ENCODE data around the gene MFNG. TPM values are rescaled to one million over a fixed set of nuclear protein-coding genes. Genes with fewer than 3 reads are reported as not detected.
A peak's percentile ranks its signal among the peaks of the same experiment; 100 is the strongest.

MFNG gene
- total RNA-seq, 1 experiment from 2014 or later, result not detected

GRCh38 chr22:37454857-37455686, 31.1 kb downstream of the MFNG start:
- no peak for DNase-seq (ENCODE audit: extremely low read depth, low read depth)

GRCh38 chr22:37453696-37454095, 32.5 kb downstream of the MFNG start:
- no peak for DNase-seq (ENCODE audit: extremely low read depth, low read depth)

GRCh38 chr22:37451218-37451617, 35.0 kb downstream of the MFNG start:
- no peak for DNase-seq (ENCODE audit: extremely low read depth, low read depth)

- no peak for DNase-seq (ENCODE audit: extremely low read depth, low read depth)
Measured at GRCh38 chr22:37449331-37450001, 36.7 kb downstream of the MFNG start.

GRCh38 chr22:37448516-37449127, 37.6 kb downstream of the MFNG start:
- DNase-seq (ENCODE audit: extremely low read depth, low read depth), result no peak

GRCh38 chr22:37445501-37445900, 40.7 kb downstream of the MFNG start:
- DNase-seq (ENCODE audit: extremely low read depth, low read depth), result no peak

- DNase-seq (ENCODE audit: extremely low read depth, low read depth), result no peak
Measured at GRCh38 chr22:37443977-37444376, 42.2 kb downstream of the MFNG start.

- DNase-seq (ENCODE audit: extremely low read depth, low read depth), result no peak
Measured at GRCh38 chr22:37443086-37443485, 43.1 kb downstream of the MFNG start.

- no peak for DNase-seq (ENCODE audit: extremely low read depth, low read depth)
Measured at GRCh38 chr22:37442537-37442936, 43.6 kb downstream of the MFNG start.

GRCh38 chr22:37442135-37442534, 44.0 kb downstream of the MFNG start:
- DNase-seq (ENCODE audit: extremely low read depth, low read depth), result no peak

GRCh38 chr22:37440875-37441274, 45.3 kb downstream of the MFNG start:
- DNase-seq (ENCODE audit: extremely low read depth, low read depth), result no peak

GRCh38 chr22:37439347-37439746, 46.8 kb downstream of the MFNG start:
- DNase-seq (ENCODE audit: extremely low read depth, low read depth), result no peak

- no peak for DNase-seq (ENCODE audit: extremely low read depth, low read depth)
Measured at GRCh38 chr22:37435970-37436603, 50.1 kb downstream of the MFNG start.

GRCh38 chr22:37433786-37434185, 52.4 kb downstream of the MFNG start:
- no peak for DNase-seq (ENCODE audit: extremely low read depth, low read depth)

GRCh38 chr22:37432708-37433054, 53.5 kb downstream of the MFNG start:
- DNase-seq (ENCODE audit: extremely low read depth, low read depth), result no peak

GRCh38 chr22:37431801-37432707, 54.1 kb downstream of the MFNG start:
- no peak for DNase-seq (ENCODE audit: extremely low read depth, low read depth)

GRCh38 chr22:37431366-37431765, 54.8 kb downstream of the MFNG start:
- DNase-seq (ENCODE audit: extremely low read depth, low read depth), result no peak

- DNase-seq (ENCODE audit: extremely low read depth, low read depth), result no peak
Measured at GRCh38 chr22:37430941-37431340, 55.2 kb downstream of the MFNG start.

- peak; percentile 43 for DNase-seq (ENCODE audit: extremely low read depth, low read depth)
Measured at GRCh38 chr22:37428649-37429586, 57.3 kb downstream of the MFNG start.

All from NCI-H460 (cell line).